NCI-H1417 treated with DMSO at 0.1 percent for 48 hours (cell line): Measurements from ENCODE around the gene ME1.
"Not testable (repeated sequence)": the region's sequence is repeated elsewhere in the genome, so short reads cannot be mapped to it uniquely, and the experiment has no call there.

Experiments used
- DNase-seq: peaks from one replicate; lab custom pipeline; 2025; lab: John Stamatoyannopoulos, UW

ME1 gene

DNA sequence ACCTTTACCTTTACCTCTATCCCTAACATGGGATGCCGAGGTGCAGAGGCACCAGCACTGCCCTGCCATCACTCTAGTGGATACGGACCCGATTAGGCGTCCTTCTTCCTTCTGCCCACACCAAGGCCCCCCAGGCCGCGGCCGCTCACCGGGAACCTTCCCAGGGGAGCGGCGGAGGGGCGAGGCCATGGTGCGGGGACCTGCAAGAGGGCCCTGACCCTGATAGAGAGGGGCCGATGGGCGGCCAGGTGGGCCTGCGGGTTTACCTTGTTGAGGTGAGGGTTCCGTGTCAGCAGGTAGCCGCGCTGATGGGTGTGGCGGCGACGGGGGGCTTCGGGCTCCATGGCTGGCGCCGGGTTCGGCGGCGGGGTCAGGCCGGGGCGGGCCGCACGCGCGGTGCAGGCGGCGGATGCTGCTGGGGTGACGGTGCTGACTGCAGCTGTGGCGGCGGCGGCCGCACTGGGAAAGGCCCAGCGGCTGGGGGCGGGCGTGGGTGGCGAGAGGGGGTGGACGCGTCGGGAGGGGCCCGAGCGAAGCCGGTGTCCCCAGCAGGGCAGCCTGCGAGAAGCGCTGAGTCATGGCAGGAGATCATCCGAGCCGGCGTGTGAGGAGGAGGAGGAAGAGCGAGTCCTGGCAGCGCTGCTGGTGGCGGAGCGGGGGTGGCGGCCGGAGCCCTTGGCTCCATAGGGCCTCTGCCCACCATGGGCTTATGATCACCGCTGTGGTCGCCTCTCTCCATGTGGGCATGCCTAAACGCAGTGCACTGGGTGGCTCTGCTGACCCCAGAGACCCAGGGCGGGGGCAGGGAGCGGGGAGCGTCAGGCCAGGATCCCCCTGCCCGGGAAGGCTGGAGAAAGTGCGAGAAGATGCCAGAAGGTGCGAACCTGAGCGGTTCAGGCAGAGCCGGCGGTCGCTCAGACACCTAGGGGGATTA is at the start of gene ME1:
ME1 (minus strand) TSS at position 441 of the 934 bp plus-strand sequence; CDS start at position 344, 97 bp downstream.
- DNase-seq = no peak

DNA sequence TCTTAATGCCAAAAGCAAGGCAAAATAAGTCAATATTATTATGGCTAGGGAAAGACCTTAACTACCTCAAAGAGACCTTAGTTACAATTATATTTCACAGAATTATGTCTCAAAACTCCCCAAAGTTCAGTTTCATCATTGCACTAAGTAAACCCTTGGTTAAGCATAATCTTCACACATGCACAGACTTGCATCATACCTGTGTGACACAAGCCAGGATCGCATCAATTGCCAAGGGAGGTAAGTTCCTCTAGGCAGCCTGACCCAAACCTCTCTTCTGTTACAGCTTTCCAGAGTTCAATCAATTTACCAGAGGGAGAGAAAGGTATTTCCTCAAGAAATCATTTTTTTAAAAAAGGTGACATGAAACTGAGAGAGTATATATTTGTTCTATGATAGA is 49.6 kb upstream of the ME1 start:
- DNase-seq = no peak

DNA sequence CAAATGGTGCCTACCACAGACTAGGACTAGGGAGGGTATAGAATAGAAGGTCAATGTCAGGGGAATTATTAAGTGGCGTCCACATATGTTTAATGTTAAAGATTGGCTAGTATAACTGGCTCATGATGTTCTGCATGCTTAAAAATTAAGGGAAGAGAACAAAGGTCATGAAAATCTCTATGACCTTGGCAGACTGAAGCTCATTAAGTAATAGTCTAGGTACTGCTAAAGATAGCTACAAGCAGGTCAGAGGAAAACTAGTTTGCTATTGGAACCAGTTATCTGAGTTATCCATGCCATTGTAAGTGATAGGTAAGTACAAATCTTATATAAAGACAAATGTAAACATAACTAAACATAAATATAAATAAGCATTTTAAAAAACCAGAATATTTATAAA is 48.5 kb upstream of the ME1 start:
- DNase-seq = no peak

DNA sequence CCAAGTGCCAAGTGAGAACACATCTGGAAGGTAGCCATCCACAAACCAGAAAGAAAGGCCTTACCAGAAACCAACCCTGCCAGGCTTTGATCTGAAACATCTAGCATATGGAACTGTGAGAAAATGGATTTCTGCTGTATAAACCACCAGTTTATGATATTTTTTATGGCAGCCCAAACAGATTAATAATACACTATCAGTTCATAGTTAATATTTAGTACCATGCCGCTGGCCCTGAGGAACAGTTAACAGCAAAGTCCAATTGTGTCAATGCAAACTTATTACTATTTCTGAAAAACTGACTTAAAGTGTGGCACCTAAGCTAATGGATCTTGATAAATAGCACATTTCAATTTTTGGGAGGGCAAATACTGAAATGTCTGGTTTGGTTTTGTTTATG is 46.1 kb upstream of the ME1 start:
- DNase-seq = no peak

DNA sequence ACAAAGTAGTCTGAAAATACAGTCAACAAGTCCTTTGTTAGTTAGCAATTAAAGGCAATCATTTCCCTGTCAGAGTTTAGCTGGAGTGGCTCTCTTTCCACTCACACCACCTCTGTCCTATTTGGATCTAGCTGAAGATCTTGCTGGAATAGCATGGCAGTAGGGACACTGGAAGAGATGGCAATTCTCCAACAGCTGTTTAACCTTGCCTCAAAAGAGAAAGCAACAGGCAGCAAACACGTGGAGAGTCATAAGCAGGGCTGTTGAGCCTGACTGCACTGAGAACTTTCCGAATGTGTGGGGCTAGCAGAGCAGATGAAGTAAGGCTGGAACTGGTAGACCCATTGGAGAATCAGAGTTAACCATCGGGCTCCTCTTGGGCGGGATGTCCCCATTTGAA is 43.5 kb upstream of the ME1 start:
- DNase-seq = peak; percentile 18

DNA sequence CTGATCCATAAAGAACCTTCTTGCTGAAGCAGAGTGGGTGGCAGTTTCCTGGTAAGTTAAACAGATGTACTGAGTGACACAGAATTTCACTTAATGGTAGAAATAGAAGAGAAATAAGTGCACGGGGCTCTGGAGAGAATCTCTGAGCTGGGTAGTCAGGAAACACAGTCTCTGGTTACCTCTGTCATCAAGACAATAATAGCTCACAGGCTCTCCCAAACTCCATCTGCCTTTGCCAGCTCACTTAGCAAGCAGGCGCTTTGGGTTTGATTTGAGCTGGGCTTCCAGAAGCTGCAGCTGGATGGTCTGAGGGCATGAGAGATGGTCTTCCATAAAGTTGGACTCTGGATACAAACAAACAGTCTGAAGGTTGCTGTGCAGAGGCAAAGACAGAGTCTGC is 41.9 kb upstream of the ME1 start:
- no peak for DNase-seq

DNA sequence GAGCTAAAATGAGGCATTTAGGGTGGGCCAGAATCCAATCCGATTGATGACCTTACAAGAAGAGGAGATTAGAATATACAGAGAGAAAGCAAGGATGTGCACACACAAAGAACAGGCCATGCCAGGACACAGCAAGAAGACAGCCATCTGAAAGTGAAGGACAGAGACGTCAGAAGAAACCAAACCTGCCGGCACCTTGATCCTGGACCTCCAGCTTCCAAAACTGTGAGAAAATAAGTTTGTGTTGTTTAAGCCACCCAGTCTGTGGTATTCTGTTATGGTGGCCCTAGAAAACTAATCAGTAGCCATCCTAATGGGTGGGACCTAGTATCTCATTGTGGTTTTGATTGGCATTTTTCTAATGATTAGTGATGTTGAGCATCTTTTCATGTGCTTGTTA is 39.7 kb upstream of the ME1 start:
- DNase-seq = no peak

DNA sequence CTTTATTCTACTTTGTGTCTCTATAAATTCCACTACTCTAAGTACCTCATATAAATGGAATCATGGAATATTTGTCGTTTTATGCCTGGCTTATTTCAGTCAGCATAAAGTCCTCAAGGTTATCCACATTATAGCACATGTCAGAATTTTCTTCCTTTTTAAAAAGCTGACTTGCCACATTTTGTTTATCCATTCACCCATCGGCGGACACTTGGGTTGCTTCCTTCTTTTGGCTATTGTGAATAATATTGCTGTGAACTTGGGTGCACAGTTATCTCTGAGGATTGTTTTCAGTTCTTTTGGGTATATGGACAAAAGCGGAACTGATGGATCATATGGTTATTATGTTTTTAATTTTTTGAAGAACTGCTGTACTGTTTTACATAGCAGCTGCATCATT is 39.1 kb upstream of the ME1 start:
- no peak for DNase-seq

DNA sequence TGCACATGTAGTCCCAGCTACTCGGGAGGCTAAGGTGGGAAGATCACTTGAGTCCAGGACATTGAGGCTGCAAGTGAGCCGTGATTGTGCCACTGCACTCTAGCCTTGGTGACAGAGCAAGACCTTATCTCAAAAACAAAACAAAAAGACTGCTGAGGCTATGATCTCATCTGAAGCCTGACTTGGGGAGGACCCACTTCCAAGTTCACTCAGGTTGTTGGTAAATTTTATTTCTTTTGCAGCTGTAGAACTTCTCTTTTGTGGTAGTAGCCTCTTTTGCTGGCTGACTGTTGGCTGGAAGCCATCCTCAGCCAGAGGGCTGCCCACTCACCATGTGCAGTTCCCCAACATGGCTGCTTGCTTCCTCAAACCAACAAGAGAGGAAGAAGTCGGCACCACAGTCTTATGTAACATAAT is 36.8 kb upstream of the ME1 start:
- no peak for DNase-seq

DNA sequence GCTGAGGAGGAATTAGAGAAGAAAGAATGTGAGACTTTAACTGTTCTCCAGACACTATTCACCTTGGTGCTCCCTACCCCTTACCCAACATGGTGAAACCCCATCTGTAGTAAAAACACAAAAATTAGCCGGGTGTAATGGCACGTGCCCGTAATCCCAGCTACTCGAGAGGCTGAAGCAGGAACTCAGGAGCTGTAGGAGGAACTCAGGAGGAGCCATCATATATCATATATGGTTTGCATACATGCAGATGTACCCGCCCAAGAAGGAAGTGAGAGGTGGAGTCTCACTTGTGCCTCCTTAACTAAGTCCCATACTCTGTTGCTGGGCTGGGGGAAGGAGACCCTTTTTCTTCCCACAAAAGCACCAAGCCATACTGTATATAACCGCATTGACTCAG is 35.5 kb upstream of the ME1 start:
- DNase-seq = no peak

DNA sequence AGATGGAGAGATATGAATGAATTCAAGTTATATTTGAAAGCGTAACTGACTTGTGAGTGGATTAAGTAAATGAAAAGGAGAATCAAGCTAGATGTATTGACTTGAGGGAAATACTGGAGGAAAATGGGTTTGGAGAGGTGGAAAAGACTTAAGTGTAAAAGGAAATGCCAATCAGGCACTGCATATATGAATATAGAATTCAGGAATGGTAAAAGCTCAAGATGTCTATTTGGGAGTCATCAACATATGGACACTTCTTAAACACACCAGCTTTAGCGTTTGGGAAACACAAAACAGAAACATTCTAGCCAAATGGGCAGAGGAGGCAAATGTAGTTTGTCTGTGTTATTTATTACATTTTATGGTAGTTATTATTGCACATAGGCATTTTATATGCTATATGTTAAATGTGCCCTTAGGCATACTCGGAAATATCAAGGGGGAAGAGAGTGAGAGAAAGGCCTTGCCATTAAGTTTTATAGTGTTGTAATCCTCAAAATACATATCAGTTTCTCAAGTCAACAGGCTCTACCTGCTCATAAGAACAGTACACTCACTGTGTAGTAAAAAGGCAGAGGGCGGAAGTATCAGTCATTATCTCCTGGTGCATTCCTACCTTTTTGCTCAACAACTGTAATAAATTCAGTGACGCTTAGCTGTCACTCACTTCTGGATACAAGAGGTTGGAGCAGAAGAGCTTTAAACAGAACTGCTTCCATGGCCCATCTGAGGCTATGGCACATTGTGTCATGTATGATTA is 33.7 kb upstream of the ME1 start:
- DNase-seq = no peak

DNA sequence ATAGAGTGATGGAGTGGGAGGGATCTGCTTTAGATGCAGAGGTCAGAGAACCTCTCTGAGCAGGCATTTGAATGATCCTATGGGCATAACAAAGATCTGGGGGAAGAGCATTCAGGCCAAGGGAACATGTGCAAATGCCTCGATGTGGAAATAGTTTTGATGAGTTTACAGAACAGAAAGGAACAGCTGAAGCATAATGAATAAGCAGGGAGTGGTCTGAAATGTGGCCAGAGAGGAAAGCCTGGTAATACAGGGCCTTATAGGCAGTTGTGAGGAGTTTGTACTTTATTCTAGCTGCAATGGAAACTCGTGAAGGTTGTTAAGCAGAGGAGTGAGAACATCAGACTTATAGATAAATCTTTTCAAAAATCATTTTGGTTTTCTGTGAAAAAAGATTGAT is 33.0 kb upstream of the ME1 start:
- no peak for DNase-seq

DNA sequence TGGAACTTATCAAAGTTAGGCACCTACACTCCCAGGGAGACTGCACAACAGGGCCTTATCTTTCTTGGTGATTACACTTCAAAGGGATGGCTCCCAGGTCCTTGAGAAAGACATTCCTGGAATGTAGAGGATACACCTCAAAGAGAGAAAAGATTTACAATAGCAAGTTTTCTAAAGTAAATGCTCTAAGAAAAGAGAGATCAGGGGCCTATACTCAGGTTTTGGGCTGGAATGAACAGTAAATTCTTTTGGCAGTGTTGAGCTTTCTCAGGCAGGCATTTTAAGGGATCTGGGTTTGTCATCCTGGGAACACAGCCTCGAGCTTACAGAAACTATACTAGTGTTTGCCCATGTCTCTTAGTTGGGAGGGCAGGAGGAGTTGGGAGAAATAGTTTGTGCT is 31.7 kb upstream of the ME1 start:
- no peak for DNase-seq

DNA sequence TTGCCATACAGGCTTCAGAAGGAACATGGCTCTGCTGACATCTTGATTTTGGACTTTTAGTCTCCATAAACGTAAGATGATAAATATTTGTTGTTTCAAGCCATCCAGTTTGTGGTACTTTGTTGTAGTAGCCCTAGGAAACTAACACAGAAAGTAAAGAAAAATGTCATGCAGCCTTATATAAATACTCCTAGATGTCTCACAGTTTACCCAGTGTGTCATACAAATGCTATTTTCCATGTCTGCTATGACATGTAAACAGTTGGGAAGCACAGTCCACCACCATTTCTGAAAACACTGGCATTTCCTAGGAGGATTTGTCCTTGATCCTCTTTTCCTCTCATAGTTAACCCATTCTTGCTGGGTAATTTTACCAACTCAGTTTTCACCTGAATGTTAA is 30.6 kb upstream of the ME1 start:
- no peak for DNase-seq

DNA sequence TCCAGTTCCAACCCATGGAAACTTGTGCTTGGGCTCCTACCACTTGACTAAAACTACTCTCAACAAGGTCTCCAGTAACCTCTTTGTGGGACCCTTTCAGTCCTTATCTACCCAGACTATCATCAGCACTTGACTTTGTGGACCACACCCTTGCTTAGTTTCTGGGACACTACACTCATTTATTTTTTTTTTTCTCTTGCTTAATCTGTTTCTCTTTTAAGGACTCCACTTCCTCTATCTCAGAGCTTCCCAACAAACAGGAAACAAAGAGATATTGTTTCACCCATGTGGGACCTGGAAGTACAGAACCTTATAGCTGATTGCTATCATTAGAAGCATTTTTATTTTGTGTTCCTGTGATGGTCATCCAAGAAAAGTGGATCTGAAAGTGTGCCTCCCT is 28.8 kb upstream of the ME1 start:
- no peak for DNase-seq

DNA sequence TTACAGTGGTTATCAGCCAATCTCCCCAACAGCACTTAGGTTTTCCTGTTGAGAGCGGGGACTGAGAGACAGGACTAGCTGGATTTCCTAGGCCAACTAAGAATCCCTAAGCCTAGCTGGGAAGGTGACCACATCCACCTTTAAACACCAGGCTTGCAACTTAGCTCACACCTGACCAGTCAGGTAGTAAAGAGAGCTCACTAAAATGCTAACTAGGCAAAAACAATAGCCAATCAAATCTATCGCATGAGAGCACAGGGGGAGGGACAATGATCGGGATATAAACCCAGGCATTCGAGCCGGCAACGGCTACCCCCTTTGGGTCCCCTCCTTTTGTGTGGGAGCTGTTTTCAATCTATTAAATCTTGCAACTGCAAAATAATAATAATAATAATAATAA is 19.2 kb upstream of the ME1 start:
- not testable (repeated sequence) for DNase-seq

DNA sequence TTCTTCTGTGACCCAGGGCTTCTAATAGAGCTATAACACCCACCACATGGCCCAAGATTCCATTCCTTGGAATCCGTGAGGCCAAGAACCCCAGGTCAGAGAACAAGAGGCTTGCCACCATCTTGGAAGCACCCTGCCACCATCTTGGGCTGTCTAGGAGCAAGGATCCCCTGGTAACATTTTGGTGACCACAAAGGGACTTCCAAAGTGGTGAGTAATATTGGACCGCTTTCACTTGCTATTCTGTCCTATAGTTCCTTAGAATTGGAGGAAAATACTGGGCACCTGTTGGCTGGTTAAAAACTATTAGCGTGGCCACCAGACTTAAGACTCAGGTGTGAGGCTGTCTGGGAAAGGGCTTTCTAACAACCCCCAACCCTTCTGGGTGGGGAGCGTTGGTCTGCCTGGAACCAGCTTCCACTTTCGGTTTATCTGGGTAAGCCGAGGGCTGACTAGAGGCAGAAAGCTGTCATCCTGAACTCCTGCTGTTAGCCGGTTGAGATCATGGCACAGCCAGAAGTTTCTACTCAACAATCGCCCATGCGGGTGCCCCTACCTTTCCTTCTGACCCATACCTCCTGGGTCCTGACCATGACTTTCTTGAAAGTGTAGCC is 13.3 kb upstream of the ME1 start:
- not testable (repeated sequence) for DNase-seq

DNA sequence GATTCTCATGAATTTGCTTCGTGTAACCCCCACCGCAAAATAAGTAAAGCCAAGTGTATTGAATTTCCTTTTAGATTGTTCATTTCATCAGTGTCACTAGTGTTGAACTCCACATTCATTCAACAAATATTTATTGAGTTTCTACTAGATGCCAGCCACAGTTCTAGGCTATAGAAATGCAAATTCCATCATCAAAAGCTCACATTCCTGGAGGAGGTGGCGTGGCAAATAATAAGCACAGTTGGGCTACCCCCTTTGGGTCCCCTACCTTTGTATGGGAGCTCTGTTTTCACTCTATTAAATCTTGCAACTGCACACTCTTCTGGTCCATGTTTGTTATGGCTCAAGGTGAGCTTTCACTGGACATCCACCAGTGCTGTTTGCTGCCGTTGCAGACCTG is 12.7 kb upstream of the ME1 start:
- DNase-seq = no peak

DNA sequence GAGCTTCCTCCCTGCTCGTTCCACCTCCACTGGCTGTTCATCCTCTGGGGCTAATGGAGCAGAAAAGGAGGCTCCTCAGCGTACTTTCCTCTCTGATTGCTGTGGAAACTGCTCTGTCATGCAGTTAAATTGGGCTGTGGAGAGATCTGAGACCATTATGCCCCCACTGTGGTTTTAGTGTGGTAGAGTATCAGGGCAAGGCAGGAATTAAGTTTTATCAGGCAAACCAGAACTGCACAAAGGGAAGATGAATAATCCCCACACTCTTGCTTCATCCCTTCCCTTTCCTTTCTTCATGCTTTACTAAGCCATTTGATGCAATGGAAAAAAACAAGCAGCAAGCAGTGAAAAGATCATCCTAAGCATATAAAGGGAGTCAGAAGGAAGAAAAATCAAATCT is 11.9 kb upstream of the ME1 start:
- no peak for DNase-seq

DNA sequence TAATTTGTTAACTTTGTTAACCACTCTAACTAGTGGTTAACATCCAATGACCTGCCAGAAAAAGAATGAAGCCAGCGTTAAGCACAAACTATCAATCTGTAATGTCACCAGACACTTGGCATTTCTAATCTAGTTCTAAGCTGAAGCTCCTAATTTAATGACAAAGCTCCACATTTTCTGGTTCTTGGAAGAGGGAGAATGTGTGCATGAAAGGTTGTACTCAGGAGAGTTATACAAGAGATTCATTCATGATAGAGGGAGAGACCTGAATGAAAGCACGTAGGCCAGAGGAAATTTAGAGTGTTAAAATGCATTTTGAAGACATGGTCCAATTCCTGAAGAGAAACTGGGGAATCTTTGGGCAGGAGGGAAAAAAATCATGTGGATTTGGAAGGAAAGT is 8.3 kb upstream of the ME1 start:
- no peak for DNase-seq

DNA sequence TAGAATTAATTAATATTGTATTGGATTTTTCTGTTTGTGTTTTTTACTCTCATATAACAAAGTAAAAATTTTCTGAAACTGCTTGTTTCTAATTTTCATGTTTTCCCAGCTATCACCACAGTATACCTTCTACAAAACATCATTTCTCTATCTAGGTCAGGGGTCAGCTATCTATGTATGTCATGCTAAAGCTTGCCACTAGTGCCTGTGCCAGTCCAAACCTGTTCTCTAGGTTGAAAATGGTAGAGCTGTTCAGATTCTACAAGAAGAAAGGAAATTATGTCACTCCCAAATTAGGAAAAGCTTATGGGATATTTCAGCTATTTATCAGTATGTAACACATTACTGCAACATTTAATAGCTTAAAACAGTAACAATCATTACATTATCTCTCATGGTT is 5.8 kb upstream of the ME1 start:
- DNase-seq = no peak

DNA sequence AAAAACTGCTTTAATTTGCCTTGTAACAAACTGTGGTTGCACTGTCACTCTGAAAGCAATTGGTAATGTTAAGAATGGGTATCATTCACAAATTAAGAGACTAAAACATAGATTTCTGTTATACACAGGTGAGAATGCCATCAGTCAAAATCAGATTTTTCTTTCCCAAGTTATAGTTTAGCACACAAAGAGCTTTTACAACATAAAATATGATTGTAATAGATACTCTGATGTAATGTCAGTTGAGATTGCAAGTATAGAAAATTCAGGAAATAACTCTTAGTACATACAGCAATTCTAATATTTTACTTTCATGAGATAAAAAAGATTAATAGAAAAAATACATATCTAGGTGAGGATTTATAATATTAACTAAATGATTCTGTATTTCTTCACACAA is 2.3 kb upstream of the ME1 start:
- no peak for DNase-seq

DNA sequence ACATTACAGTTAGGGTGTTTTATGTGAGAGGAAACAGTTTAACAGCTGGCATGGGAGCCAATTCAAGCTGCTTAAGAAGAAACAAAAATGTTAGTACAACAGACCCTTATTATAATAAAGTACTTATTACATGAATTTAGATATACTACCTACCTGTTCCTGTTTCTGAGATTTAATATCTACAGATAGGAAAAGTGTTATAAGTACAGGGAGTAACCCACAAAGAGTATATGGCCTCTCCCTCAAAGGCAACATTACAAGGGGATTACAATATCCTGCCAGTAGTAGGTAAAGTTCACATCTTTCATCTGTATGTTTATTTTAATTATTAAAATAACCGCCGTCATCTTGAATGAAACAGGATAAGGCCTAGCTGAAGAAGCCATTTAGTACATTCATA is 1.8 kb upstream of the ME1 start:
- no peak for DNase-seq
